Mesodermal cell (in vitro differentiated cells): ENCODE results near the gene CCDC88C.

Source experiments
- H3K27ac ChIP-seq: 2 replicates; pipeline ENCODE4 v1.7.0; 2013; ENCODE audit warnings: mild to moderate bottlenecking, low read depth, low read length, moderate library complexity; ENCODE audit not compliant: severe bottlenecking
- H3K36me3 ChIP-seq: 2 replicates; pipeline ENCODE4 v1.7.1; 2013; ENCODE audit warnings: mild to moderate bottlenecking, low read length, moderate library complexity; ENCODE audit not compliant: control insufficient read depth, insufficient read depth
- H3K4me1 ChIP-seq: one replicate; pipeline ENCODE4 v1.7.1; 2013; ENCODE audit warnings: mild to moderate bottlenecking, low read length; ENCODE audit not compliant: insufficient read depth, control insufficient read depth, poor library complexity, severe bottlenecking
- H3K4me3 ChIP-seq: 2 replicates; pipeline ENCODE4 v1.7.0; 2013; ENCODE audit warnings: low read length, control low read depth, mild to moderate bottlenecking; ENCODE audit not compliant: insufficient read depth, poor library complexity, severe bottlenecking; ENCODE audit errors: extremely low read depth
- H3K9me3 ChIP-seq: 2 replicates; pipeline ENCODE4 v1.7.1; 2013; ENCODE audit warnings: mild to moderate bottlenecking, low read length, moderate library complexity; ENCODE audit not compliant: control insufficient read depth
- WGBS, 2 experiments: methylation state at CpG; one replicate each; pipeline ENCODE4 v1.1.5; 2013; ENCODE audit warnings: missing lambda C conversion rate in 2 of 2; ENCODE audit not compliant: insufficient coverage in 2 of 2; 5-methylcytosine and 5-hydroxymethylcytosine counted together

The CCDC88C gene

DNA sequence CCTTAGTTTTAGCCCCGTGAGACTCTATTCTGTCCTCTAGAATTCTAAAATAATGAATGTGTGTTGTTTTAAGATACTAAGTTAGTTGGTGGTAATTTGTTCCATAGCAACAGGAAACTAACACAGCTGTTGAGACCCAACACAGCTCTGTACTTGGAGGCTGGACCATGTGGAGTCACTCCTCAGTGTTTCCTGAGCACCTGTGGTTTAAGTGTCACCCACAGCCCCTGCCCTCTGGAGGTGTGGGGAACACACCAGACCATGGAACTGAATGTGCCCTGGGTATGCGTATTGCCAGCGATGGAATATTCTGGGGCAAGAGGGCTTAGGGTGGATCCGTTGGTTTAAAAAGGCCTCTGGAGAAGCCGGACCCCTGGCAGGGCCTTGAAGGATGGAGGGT, 156.5 kb downstream of the CCDC88C start:
- H3K4me3 ChIP-seq, result no peak overlapping the region
- 92 to 97% methylated on average over 4 to 5 of the region's 5 CpGs for WGBS, 2 experiments
- H3K27ac ChIP-seq, result no peak overlapping the region

GRCh38 chr14:91258876-91259275, 158.7 kb downstream of the CCDC88C start:
- Histone ChIP-seq H3K4me1 (peaks cover 8% of the 10 kb centered on the region), H3K4me3 (no peak overlapping the region), H3K27ac (no peak overlapping the region), H3K9me3 (peaks cover 6% of the 10 kb centered on the region), H3K36me3 (no peaks in the 10 kb centered on the region)
- 100% methylated on average over 2 of the region's 3 CpGs for WGBS, 2 experiments

More for the DNA sequence above, 156.5 kb downstream of the CCDC88C start:
- H3K4me1 ChIP-seq, result peaks cover 12% of the 10 kb centered on the region
- H3K9me3 ChIP-seq, result peaks cover 6% of the 10 kb centered on the region
- no peaks in the 10 kb centered on the region for H3K36me3 ChIP-seq

DNA sequence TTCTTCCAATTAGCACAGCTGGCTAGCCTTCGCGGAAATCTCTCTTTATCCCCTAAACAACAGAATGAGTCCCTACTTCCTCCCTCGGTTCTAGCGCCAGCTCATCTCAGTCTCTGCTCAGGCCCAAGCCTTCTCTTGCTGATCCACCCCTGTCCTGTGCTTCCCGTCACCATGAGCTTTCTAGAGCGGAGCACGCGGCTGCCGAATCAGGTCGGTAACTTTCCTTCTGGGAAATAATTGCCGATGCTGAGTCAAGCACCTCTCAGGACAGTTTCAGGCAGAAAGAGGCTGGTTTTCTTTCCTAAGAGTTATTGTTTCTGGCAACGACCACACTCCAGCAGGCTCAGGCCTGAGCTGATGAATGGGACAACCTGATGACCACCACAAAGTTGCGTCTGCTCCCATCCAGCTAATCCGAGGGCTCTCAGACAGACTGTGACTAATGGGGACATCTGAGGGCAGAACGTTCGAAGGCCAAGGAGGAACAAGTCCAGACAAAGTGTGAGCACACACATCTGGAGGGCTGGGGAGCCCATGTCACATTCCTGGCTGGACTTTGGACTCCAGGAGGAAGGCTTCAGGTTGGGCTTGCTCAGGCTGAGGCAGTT, 159.5 kb downstream of the CCDC88C start:
- Histone ChIP-seq H3K4me1 (peaks cover 8% of the 10 kb centered on the region), H3K4me3 (no peak overlapping the region), H3K27ac (peak overlapping the region; percentile 71), H3K9me3 (peaks cover 6% of the 10 kb centered on the region), H3K36me3 (no peaks in the 10 kb centered on the region)
- 85 to 89% methylated on average over 16 of the region's 16 CpGs for WGBS, 2 experiments

GRCh38 chr14:91257328-91258010, 160.2 kb downstream of the CCDC88C start:
- Histone ChIP-seq H3K27ac (peak overlapping the region; percentile 71), H3K9me3 (peaks cover 6% of the 10 kb centered on the region), H3K4me1 (peaks cover 8% of the 10 kb centered on the region), H3K4me3 (no peak overlapping the region), H3K36me3 (no peaks in the 10 kb centered on the region)
- WGBS, 2 experiments, result 47 to 49% methylated on average over 5 to 6 of the region's 8 CpGs

- Histone ChIP-seq H3K9me3 (peaks cover 6% of the 10 kb centered on the region), H3K36me3 (no peaks in the 10 kb centered on the region), H3K4me3 (no peak overlapping the region), H3K27ac (no peak overlapping the region), H3K4me1 (peaks cover 8% of the 10 kb centered on the region)
- WGBS, 2 experiments, result 100% methylated on average over 1 of the region's 1 CpG
Observed at GRCh38 chr14:91256661-91257060, 161.0 kb downstream of the CCDC88C start.

- H3K36me3 ChIP-seq, result no peaks in the 10 kb centered on the region
- peaks cover 8% of the 10 kb centered on the region for H3K4me1 ChIP-seq
- H3K9me3 ChIP-seq, result no peaks in the 10 kb centered on the region
- 88 to 93% methylated on average over 3 to 8 of the region's 9 CpGs for WGBS, 2 experiments
- H3K27ac ChIP-seq, result no peak overlapping the region
- H3K4me3 ChIP-seq, result no peak overlapping the region
Observed at GRCh38 chr14:91255026-91255695, 162.5 kb downstream of the CCDC88C start.

DNA sequence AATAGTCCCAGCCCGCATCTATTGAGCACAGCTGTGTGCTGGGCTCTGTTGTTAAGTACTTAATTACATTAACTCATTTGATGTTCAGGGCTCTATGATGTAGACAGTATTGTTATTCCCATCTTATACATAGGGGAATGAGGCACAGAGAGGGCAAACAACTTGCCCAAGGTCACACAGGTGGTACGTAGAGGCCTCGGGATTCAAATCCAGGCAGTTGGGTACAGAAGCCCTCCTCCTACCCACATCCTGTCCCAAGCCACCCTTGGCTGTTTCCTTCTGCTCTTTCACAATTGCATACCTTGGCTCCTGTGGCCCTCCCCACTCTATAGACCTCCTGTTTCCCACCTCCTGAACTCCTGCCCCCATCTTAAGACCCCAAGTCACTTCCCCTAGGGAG, 163.2 kb downstream of the CCDC88C start:
- 90 to 94% methylated on average over 2 of the region's 3 CpGs for WGBS, 2 experiments
- H3K4me3 ChIP-seq, result no peak overlapping the region
- H3K9me3 ChIP-seq, result no peaks in the 10 kb centered on the region

DNA sequence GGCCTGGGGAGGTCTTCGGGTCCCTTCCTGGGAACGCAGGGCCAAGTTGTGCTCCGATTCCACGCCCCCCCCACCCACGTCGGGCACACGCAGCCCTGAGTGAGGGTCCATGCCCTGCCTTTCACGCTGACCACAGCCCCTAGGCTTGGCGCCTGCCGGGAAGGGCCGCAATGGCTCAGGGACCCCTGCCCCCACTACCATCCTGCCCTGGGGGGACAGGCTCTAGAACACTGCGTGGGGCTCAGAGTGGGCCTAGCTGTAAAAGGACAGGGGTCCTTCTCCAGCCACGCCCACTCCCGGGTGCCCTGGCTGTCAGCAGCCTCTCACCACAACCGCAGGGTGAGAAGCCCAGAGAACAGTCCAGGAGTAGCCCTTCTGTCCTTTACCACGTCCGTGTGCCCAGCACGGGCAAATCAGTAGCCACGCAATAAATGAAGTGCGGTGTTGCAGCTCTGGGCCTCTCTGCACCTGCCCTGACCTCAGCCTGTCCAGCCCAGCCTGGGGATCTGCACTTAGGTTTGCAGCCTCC, 163.8 kb downstream of the CCDC88C start:
- no peaks in the 10 kb centered on the region for H3K9me3 ChIP-seq
- H3K4me3 ChIP-seq, result peak overlapping the region; percentile 45
- H3K36me3 ChIP-seq, result no peaks in the 10 kb centered on the region
- 28 to 33% methylated on average over 14 to 16 of the region's 20 CpGs for WGBS, 2 experiments
- H3K4me1 ChIP-seq, result peaks cover 12% of the 10 kb centered on the region
- H3K27ac ChIP-seq, result no peak overlapping the region

More for the DNA sequence above, 163.2 kb downstream of the CCDC88C start:
- H3K36me3 ChIP-seq, result no peaks in the 10 kb centered on the region
- peaks cover 12% of the 10 kb centered on the region for H3K4me1 ChIP-seq
- no peak overlapping the region for H3K27ac ChIP-seq

DNA sequence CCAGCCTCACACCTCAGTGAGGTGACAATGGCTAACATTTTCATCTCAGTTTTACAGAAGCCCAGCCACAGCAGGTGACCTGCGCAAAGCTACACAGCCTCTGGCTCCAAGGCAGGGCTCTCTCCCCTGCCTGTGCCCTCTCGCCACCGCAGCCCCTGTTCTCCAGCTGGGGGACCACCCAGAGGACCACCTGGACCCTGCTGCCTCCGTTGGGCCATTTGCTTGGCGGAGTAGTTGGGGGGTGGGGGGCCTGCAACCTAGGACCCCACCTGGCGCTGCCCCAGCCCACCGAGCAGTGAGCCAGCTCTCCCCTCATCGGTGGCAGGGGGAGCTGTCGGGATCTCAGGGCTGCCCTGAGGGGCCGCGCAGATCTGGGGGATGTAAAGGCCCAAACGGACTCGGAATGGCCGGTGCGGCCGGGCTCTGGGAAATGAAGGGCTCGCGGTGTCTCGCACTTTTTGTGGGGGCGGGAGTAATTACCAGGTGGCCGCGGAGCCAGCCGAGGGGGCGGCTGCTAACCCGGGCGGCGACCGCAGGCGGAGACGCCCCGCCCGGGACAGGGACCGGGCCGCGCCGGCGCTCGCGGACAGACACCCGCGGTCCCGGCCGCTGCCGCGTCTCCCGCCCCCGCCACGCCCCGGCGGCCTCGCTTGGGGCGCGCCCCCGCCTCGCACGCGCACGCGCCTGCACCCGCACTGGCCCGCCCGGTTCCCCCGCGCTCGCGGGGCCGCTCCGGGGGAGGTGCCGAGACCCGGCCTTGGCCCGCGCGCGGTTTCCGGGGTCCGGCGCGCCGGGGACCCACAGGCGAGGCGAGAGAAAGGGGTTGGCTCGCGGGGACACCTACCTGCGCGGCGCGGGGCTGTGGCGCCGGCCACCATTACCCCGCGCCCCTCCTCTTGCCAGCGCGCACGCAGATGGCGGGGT, 164.5 kb downstream of the CCDC88C start:
- Histone ChIP-seq H3K9me3 (no peaks in the 10 kb centered on the region), H3K4me1 (peaks cover 10% of the 10 kb centered on the region), H3K4me3 (peak overlapping the region; percentile 45), H3K27ac (no peak overlapping the region), H3K36me3 (no peaks in the 10 kb centered on the region)
- 1 to 3% methylated on average over 37 to 66 of the region's 95 CpGs for WGBS, 2 experiments

DNA sequence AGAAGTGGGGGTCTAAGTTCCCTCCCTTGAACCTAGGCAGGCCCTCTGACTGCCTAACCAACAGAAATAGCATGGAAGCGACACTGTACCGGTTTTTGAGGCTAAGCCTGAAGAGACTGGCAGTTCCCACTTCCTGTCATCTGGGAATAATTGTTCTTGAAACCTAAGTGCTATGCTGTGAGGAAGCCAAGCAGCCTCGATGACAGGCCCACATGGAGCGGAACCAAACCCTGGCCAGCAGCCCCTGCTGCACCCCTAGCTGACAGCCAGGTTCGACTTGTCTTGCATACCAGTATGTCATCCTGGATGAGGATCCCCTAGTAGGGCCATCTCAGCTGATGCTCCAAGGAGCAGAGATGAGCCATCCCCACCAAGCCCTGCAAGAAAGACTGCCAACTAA, 166.7 kb downstream of the CCDC88C start:
- no peaks in the 10 kb centered on the region for H3K9me3 ChIP-seq
- H3K4me3 ChIP-seq, result no peak overlapping the region
- H3K4me1 ChIP-seq, result peaks cover 3% of the 10 kb centered on the region
- H3K27ac ChIP-seq, result no peak overlapping the region
- no peaks in the 10 kb centered on the region for H3K36me3 ChIP-seq
- WGBS, 2 experiments, result 81 to 94% methylated on average over 5 of the region's 5 CpGs
